Naive thymus-derived CD4-positive, alpha-beta T cell (primary cell): ENCODE results near the gene PAK4. TPM values are rescaled to one million over a fixed set of nuclear protein-coding genes. Genes with fewer than 3 reads are reported as not detected.

Experiments
- ATAC-seq: fragments of 150-1000 bp; cut with Tn5 transposase; 2 replicates; pipeline ENCODE4 v1.10.0; 2021; ENCODE audit warnings: mild to moderate bottlenecking, moderate library complexity
- CTCF ChIA-PET: fragments of 350-600 bp; sonication (Branson Sonifier 250); formaldehyde crosslinking; loops from one replicate; lab custom pipeline; 2021; ENCODE audit warnings: antibody characterized with exemption; lab: Charles Lee
- POLR2A ChIA-PET: fragments of 350-600 bp; sonication (Branson Sonifier 250); formaldehyde crosslinking; loops from one replicate; lab custom pipeline; 2021; ENCODE audit warnings: antibody characterized with exemption, inconsistent platforms; lab: Charles Lee
- DNase-seq, 9 donors: peaks; one replicate each; pipeline versions ENCODE4 v3.0.0 to v3.0.0-alpha.2; 2020 to 2022; ENCODE audit warnings: mixed read lengths in 1 of 9
- H3K27ac ChIP-seq: one replicate; pipeline ENCODE4 v1.7.0; 2013; ENCODE audit warnings: mild to moderate bottlenecking, low read depth, low read length, moderate library complexity
- H3K27me3 ChIP-seq, 2 donors: one replicate each; pipeline ENCODE4 v1.7.0; 2013; ENCODE audit warnings: low read length in 2 of 2, mild to moderate bottlenecking in 2 of 2, moderate library complexity in 2 of 2; ENCODE audit not compliant: control insufficient read depth in 2 of 2, insufficient read depth in 2 of 2
- H3K36me3 ChIP-seq, 3 experiments: 1 replicate in 2 of 3; 2 replicates in 1 of 3; pipeline ENCODE4 v1.7.0; 2013; ENCODE audit warnings: low read length in 3 of 3, mild to moderate bottlenecking in 3 of 3, moderate library complexity in 1 of 3; ENCODE audit not compliant: insufficient read depth in 3 of 3, control insufficient read depth in 2 of 3
- H3K4me1 ChIP-seq, 2 donors: one replicate each; pipeline ENCODE4 v1.7.0; 2013; ENCODE audit warnings: low read length in 2 of 2, mild to moderate bottlenecking in 2 of 2, moderate library complexity in 1 of 2; ENCODE audit not compliant: control insufficient read depth in 2 of 2, insufficient read depth in 2 of 2
- H3K4me3 ChIP-seq: 2 replicates; pipeline ENCODE4 v1.7.0; 2013; ENCODE audit warnings: mild to moderate bottlenecking, low read length
- H3K9me3 ChIP-seq, 3 experiments: 1 replicate in 2 of 3; 2 replicates in 1 of 3; pipeline ENCODE4 v1.7.0; 2013; ENCODE audit warnings: low read length in 3 of 3; ENCODE audit not compliant: control insufficient read depth in 2 of 3
- H3K27ac Mint-ChIP-seq, 9 donors: one replicate each; pipeline ENCODE4 v1.8.0; 2020 to 2022; ENCODE audit warnings: mixed read lengths in 9 of 9, mild to moderate bottlenecking in 8 of 9, moderate library complexity in 5 of 9, inconsistent platforms in 2 of 9
- H3K27me3 Mint-ChIP-seq, 5 donors: one replicate each; pipeline ENCODE4 v1.8.0; 2021 to 2022; ENCODE audit warnings: mixed read lengths in 5 of 5, mild to moderate bottlenecking in 1 of 5
- H3K36me3 Mint-ChIP-seq, 5 donors: one replicate each; pipeline ENCODE4 v1.8.0; 2020 to 2022; ENCODE audit warnings: mixed read lengths in 5 of 5, mild to moderate bottlenecking in 3 of 5, inconsistent platforms in 1 of 5
- H3K4me1 Mint-ChIP-seq, 7 donors: one replicate each; pipeline ENCODE4 v1.8.0; 2020 to 2022; ENCODE audit warnings: mixed read lengths in 7 of 7, mild to moderate bottlenecking in 3 of 7, inconsistent platforms in 1 of 7
- H3K4me3 Mint-ChIP-seq, 10 donors: one replicate each; pipeline ENCODE4 v1.8.0; 2020 to 2022; ENCODE audit warnings: mild to moderate bottlenecking in 10 of 10, mixed read lengths in 10 of 10, moderate library complexity in 6 of 10, inconsistent platforms in 2 of 10
- H3K9me3 Mint-ChIP-seq, 11 donors: one replicate each; pipeline ENCODE4 v1.8.0; 2020 to 2022; ENCODE audit warnings: mixed read lengths in 11 of 11, mild to moderate bottlenecking in 4 of 11, inconsistent platforms in 1 of 11, moderate library complexity in 1 of 11
- intact Hi-C, 2 donors: fragments of 100-400 bp; cut with micrococcal nuclease; formaldehyde crosslinking; loops; one replicate each; pipeline ENCODE4 v1.15.1; 2023
- polyA plus RNA-seq, 2 donors: library from polyadenylated mRNA; unstranded; fragments of 300-500 nt; fragmentation: Illumina TruSeq; gene quantifications; one replicate each; pipeline ENCODE4 v1.2.3, GENCODE V29; 2021
- total RNA-seq, 6 experiments: library from RNA in 5 of 6; stranded (reverse) in 5 of 6; gene quantifications; 1 replicate in 5 of 6; 2 replicates in 1 of 6; pipeline ENCODE4 v1.2.3 and lab custom pipeline; 2021 to 2026

Gene PAK4
- total and polyA plus RNA-seq, 7 experiments from 2014 or later = 1.0 to 17.5 (median 10.4) TPM

GRCh38 chr19:39082745-39083598 is 42.6 kb upstream of the PAK4 start:
- H3K4me1 Mint-ChIP-seq = peaks cover 6 to 20% (median 16%) of the 10 kb centered on the region in 7 donors
- H3K36me3 ChIP-seq = no peaks in the 10 kb centered on the region
- H3K4me3 ChIP-seq = peak overlapping the region; percentile 40
- no peaks in the 10 kb centered on the region for H3K36me3 Mint-ChIP-seq
- peaks cover 8 to 11% of the 10 kb centered on the region in 2 donors for H3K4me1 ChIP-seq
- peaks cover 28 to 57% (median 43%) of the 10 kb centered on the region in 5 donors for H3K27me3 Mint-ChIP-seq
- CTCF ChIA-PET = interaction anchor here (0.6 to 1.0 kb wide), 3 partner anchors 27 to 1222 kb away, joined by 3 to 5 read pairs (median 3); no protein-coding TSS in a partner anchor
- no peak for DNase-seq
- H3K9me3 Mint-ChIP-seq = peaks cover 0 to 2% (median 0%) of the 10 kb centered on the region in 11 donors
- H3K27ac ChIP-seq = no peak overlapping the region
- intact Hi-C loops = loop anchor here in 1 of 2 donors (1.0 kb wide), 1 partner anchor 10 kb away; no protein-coding TSS in a partner anchor
- no peak for ATAC-seq
- POLR2A ChIA-PET = interaction anchor here (0.5 kb wide), 1 partner anchor 141 kb away, joined by 3 read pairs; no protein-coding TSS in a partner anchor
- peak overlapping the region; percentile 25 to 86 (median 72) for H3K4me3 Mint-ChIP-seq
- H3K27ac Mint-ChIP-seq = peak overlapping the region in 2 of 9 donors; percentile 45 to 53
- H3K27me3 ChIP-seq = peaks cover 12 to 13% of the 10 kb centered on the region in 2 donors
- H3K9me3 ChIP-seq = no peaks in the 10 kb centered on the region

GRCh38 chr19:39083599-39083982 is 42.0 kb upstream of the PAK4 start:
- Histone ChIP-seq H3K9me3 (no peaks in the 10 kb centered on the region), H3K36me3 (no peaks in the 10 kb centered on the region), H3K4me1 (peaks cover 8 to 11% of the 10 kb centered on the region in 2 donors), H3K4me3 (peak overlapping the region; percentile 40), H3K27me3 (peaks cover 12 to 13% of the 10 kb centered on the region in 2 donors), H3K27ac (no peak overlapping the region)
- Mint-ChIP-seq H3K27ac (peak overlapping the region in 2 of 9 donors; percentile 45 to 53), H3K27me3 (peaks cover 28 to 58% (median 43%) of the 10 kb centered on the region in 5 donors), H3K9me3 (peaks cover 0 to 2% (median 0%) of the 10 kb centered on the region in 11 donors), H3K4me3 (peak overlapping the region; percentile 25 to 86 (median 72)), H3K4me1 (peaks cover 6 to 20% (median 16%) of the 10 kb centered on the region in 7 donors), H3K36me3 (no peaks in the 10 kb centered on the region)
- ATAC-seq (no peak), DNase-seq (no peak)
- CTCF ChIA-PET = interaction anchor here (0.6 kb wide), 1 partner anchor 32 kb away, joined by 3 read pairs; no protein-coding TSS in a partner anchor
- POLR2A ChIA-PET = interaction anchor here (0.5 kb wide), 1 partner anchor 140 kb away, joined by 3 read pairs; no protein-coding TSS in a partner anchor
- intact Hi-C loops = loop anchor here in 1 of 2 donors (1.0 kb wide), 1 partner anchor 10 kb away; no protein-coding TSS in a partner anchor

- peaks cover 6 to 20% (median 16%) of the 10 kb centered on the region in 7 donors for H3K4me1 Mint-ChIP-seq
- ATAC-seq (peak; percentile 52), DNase-seq (no peak)
- peaks cover 0 to 2% (median 0%) of the 10 kb centered on the region in 11 donors for H3K9me3 Mint-ChIP-seq
- peaks cover 8 to 11% of the 10 kb centered on the region in 2 donors for H3K4me1 ChIP-seq
- peaks cover 28 to 58% (median 43%) of the 10 kb centered on the region in 5 donors for H3K27me3 Mint-ChIP-seq
- peak within 1 kb of the TSS; percentile 25 to 86 (median 76) for H3K4me3 Mint-ChIP-seq
- POLR2A ChIA-PET = no interaction called here
- H3K27ac ChIP-seq = no peak within 1 kb of the TSS
- peak within 1 kb of the TSS; percentile 40 for H3K4me3 ChIP-seq
- no peaks in the 10 kb centered on the region for H3K36me3 Mint-ChIP-seq
- no peaks in the 10 kb centered on the region for H3K36me3 ChIP-seq
- CTCF ChIA-PET = interaction anchor here (0.6 kb wide), 1 partner anchor 119 kb away, joined by 3 read pairs; no protein-coding TSS in a partner anchor
- H3K27me3 ChIP-seq = peaks cover 12 to 13% of the 10 kb centered on the region in 2 donors
- peak within 1 kb of the TSS in 3 of 9 donors; percentile 32 to 53 (median 45) for H3K27ac Mint-ChIP-seq
- intact Hi-C loops = loop anchor here in 1 of 2 donors (1.0 kb wide), 1 partner anchor 11 kb away; no protein-coding TSS in a partner anchor
- no peaks in the 10 kb centered on the region for H3K9me3 ChIP-seq
Observed at GRCh38 chr19:39083983-39084731, 41.4 kb upstream of the PAK4 start, which contains the start of gene ACP7. ACP7 (plus strand) TSS chr19:39084368; CDS start chr19:39085270, 902 bp downstream.

- ChIA-PET POLR2A (no interaction called here), CTCF (interaction anchor here (0.6 kb wide), 1 partner anchor 120 kb away, joined by 3 read pairs; no protein-coding TSS in a partner anchor)
- ATAC-seq (no peak), DNase-seq (no peak)
- Histone ChIP-seq H3K36me3 (no peaks in the 10 kb centered on the region), H3K4me1 (peaks cover 8 to 11% of the 10 kb centered on the region in 2 donors), H3K9me3 (no peaks in the 10 kb centered on the region), H3K27me3 (peaks cover 12 to 13% of the 10 kb centered on the region in 2 donors), H3K27ac (no peak overlapping the region), H3K4me3 (no peak overlapping the region)
- Mint-ChIP-seq H3K9me3 (peaks cover 0 to 2% (median 0%) of the 10 kb centered on the region in 11 donors), H3K4me3 (peak overlapping the region in 9 of 10 donors; percentile 23 to 86 (median 65)), H3K27ac (peak overlapping the region in 1 of 9 donors; percentile 32), H3K36me3 (no peaks in the 10 kb centered on the region), H3K4me1 (peaks cover 6 to 20% (median 16%) of the 10 kb centered on the region in 7 donors), H3K27me3 (peaks cover 28 to 60% (median 43%) of the 10 kb centered on the region in 5 donors)
- intact Hi-C loops = loop anchor here in 1 of 2 donors (5.0 kb wide), 1 partner anchor 32 kb away; no protein-coding TSS in a partner anchor
Observed at GRCh38 chr19:39084732-39085080, 40.9 kb upstream of the PAK4 start.

- DNase-seq (no peak), ATAC-seq (no peak)
- Mint-ChIP-seq H3K27ac (no peak overlapping the region), H3K9me3 (peaks cover 0 to 2% (median 0%) of the 10 kb centered on the region in 11 donors), H3K36me3 (no peaks in the 10 kb centered on the region), H3K27me3 (peaks cover 28 to 60% (median 42%) of the 10 kb centered on the region in 5 donors), H3K4me1 (peaks cover 6 to 20% (median 16%) of the 10 kb centered on the region in 7 donors), H3K4me3 (peak overlapping the region in 4 of 10 donors; percentile 39 to 86 (median 78))
- H3K27ac ChIP-seq = no peak overlapping the region
- H3K27me3 ChIP-seq = peaks cover 12 to 13% of the 10 kb centered on the region in 2 donors
- no peaks in the 10 kb centered on the region for H3K36me3 ChIP-seq
- intact Hi-C loops = loop anchor here in 1 of 2 donors (5.0 kb wide), 1 partner anchor 33 kb away; no protein-coding TSS in a partner anchor
- H3K4me3 ChIP-seq = no peak overlapping the region
- no peaks in the 10 kb centered on the region for H3K9me3 ChIP-seq
- POLR2A ChIA-PET = no interaction called here
- peaks cover 8 to 11% of the 10 kb centered on the region in 2 donors for H3K4me1 ChIP-seq
- CTCF ChIA-PET = no interaction called here
Observed at GRCh38 chr19:39085392-39085791, 40.2 kb upstream of the PAK4 start.
